Ecto neural progenitor cell (in vitro differentiated cells): ENCODE results near the gene TAL1.

ENCODE experiments used
- DNase-seq: peaks from one replicate; pipeline ENCODE4 v3.0.0-alpha.2; 2018; ENCODE audit warnings: low spot score

The TAL1 gene

GRCh38 chr1:47188791-47189785 is 42.9 kb downstream of the TAL1 start:
- no peak for DNase-seq

- no peak for DNase-seq
Observed at GRCh38 chr1:47187926-47188250, 44.1 kb downstream of the TAL1 start.

GRCh38 chr1:47187231-47187925 is 44.6 kb downstream of the TAL1 start:
- no peak for DNase-seq

- DNase-seq, result no peak
Observed at GRCh38 chr1:47186267-47187185, 45.5 kb downstream of the TAL1 start.

GRCh38 chr1:47184822-47185677 is 47.0 kb downstream of the TAL1 start:
- no peak for DNase-seq

- DNase-seq, result no peak
Observed at GRCh38 chr1:47184090-47184821, 47.8 kb downstream of the TAL1 start.

GRCh38 chr1:47183308-47184089 is 48.5 kb downstream of the TAL1 start:
- no peak for DNase-seq

GRCh38 chr1:47182676-47183235 is 49.3 kb downstream of the TAL1 start:
- DNase-seq, result no peak

- DNase-seq, result no peak
Observed at GRCh38 chr1:47181955-47182675, 49.9 kb downstream of the TAL1 start.

- DNase-seq, result peak; percentile 49
Observed at GRCh38 chr1:47181095-47181954, 50.7 kb downstream of the TAL1 start.

- DNase-seq, result no peak
Observed at GRCh38 chr1:47180603-47181094, 51.4 kb downstream of the TAL1 start.

- no peak for DNase-seq
Observed at GRCh38 chr1:47179988-47180563, 51.9 kb downstream of the TAL1 start.

- peak; percentile 94 for DNase-seq
Observed at GRCh38 chr1:47179017-47179987, 52.7 kb downstream of the TAL1 start.

- DNase-seq, result peak; percentile 42
Observed at GRCh38 chr1:47178654-47179016, 53.4 kb downstream of the TAL1 start.

- no peak for DNase-seq
Observed at GRCh38 chr1:47178020-47178419, 54.0 kb downstream of the TAL1 start.
